GM23248 (cell line): Measurements from ENCODE around the gene CLEC16A.

ENCODE experiments used
- EZH2 ChIP-seq: fragments of 200-600 bp; sonication (generic); IDR thresholded peaks from 2 replicates; pipeline ENCODE4 v1.6.1; 2018; ENCODE audit warnings: antibody characterized with exemption, mild to moderate bottlenecking; ENCODE audit not compliant: insufficient read depth, poor library complexity, severe bottlenecking
- EZH2phosphoT487 ChIP-seq: fragments of 200-600 bp; sonication (generic); IDR thresholded peaks from 2 replicates; pipeline ENCODE4 v1.6.1; 2018; ENCODE audit warnings: antibody characterized with exemption, moderate library complexity, mild to moderate bottlenecking, low read depth; ENCODE audit not compliant: insufficient read depth

- TF ChIP-seq EZH2 (no peak), EZH2phosphoT487 (no peak)
Observed at GRCh38 chr16:11076259-11077018, 132.1 kb downstream of the CLEC16A start.
